AG04450 (cell line): ENCODE data around the gene SHBG. TPM values are rescaled to one million over a fixed set of nuclear protein-coding genes. Genes with fewer than 3 reads are reported as not detected.

Experiments
- CTCF ChIA-PET: fragments of 300-600, 350-600 bp; formaldehyde crosslinking; extraction: SDS; loops from one replicate; lab custom pipeline; 2022; ENCODE audit warnings: antibody characterized with exemption, inconsistent platforms; lab: Charles Lee
- POLR2A ChIA-PET: fragments of 350-600 bp; formaldehyde crosslinking; extraction: SDS; loops from one replicate; lab custom pipeline; 2021; ENCODE audit warnings: antibody characterized with exemption, inconsistent platforms; lab: Yijun Ruan, JAX
- DNase-seq: peaks from one replicate; pipeline ENCODE4 v3.0.0-alpha.2; 2011; ENCODE audit warnings: low read depth, low spot score
- H3K27ac ChIP-seq: one replicate; pipeline ENCODE4 v1.5.1; 2012; ENCODE audit warnings: low read depth, low read length, control low read depth
- H3K27me3 ChIP-seq: one replicate; pipeline ENCODE4 v1.6.0; 2012; ENCODE audit warnings: low read length; ENCODE audit not compliant: control insufficient read depth, insufficient read depth
- H3K4me3 ChIP-seq: 2 replicates; pipeline ENCODE4 v1.5.1; 2011; ENCODE audit warnings: mild to moderate bottlenecking, low read depth, low read length, control low read depth
- H3K9me3 ChIP-seq: 2 replicates; pipeline ENCODE4 v1.5.1; 2012; ENCODE audit warnings: low read length; ENCODE audit not compliant: control insufficient read depth, insufficient read depth
- polyA plus RNA-seq: library from polyadenylated mRNA; depleted of rRNA; stranded (reverse); fragments of >200 nt; gene quantifications from 2 replicates; pipeline ENCODE4 v1.2.3, GENCODE V29; 2011
- TF ChIP-seq, protein P1 (sequence below): IDR thresholded peaks from 2 replicates; pipeline ENCODE4 v1.5.1; 2011; ENCODE audit warnings: low read depth, low read length, control low read depth, inconsistent platforms

Gene SHBG
- polyA plus RNA-seq, 1 experiment, result 0.35 TPM

GRCh38 chr17:7644775-7645174 lies 14.8 kb downstream of the SHBG start:
- H3K27me3 ChIP-seq, result peaks cover 7% of the 10 kb centered on the region
- H3K9me3 ChIP-seq, result peaks cover 7% of the 10 kb centered on the region; the same call in 1 of the 2 replicates
- H3K4me3 ChIP-seq, result no peak overlapping the region
- TF ChIP-seq, protein P1, sequence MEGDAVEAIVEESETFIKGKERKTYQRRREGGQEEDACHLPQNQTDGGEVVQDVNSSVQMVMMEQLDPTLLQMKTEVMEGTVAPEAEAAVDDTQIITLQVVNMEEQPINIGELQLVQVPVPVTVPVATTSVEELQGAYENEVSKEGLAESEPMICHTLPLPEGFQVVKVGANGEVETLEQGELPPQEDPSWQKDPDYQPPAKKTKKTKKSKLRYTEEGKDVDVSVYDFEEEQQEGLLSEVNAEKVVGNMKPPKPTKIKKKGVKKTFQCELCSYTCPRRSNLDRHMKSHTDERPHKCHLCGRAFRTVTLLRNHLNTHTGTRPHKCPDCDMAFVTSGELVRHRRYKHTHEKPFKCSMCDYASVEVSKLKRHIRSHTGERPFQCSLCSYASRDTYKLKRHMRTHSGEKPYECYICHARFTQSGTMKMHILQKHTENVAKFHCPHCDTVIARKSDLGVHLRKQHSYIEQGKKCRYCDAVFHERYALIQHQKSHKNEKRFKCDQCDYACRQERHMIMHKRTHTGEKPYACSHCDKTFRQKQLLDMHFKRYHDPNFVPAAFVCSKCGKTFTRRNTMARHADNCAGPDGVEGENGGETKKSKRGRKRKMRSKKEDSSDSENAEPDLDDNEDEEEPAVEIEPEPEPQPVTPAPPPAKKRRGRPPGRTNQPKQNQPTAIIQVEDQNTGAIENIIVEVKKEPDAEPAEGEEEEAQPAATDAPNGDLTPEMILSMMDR, result no peak
- POLR2A ChIA-PET, result no interaction called here
- DNase-seq, result no peak
- CTCF ChIA-PET, result no interaction called here
- H3K27ac ChIP-seq, result no peak overlapping the region

- CTCF ChIA-PET, result interaction anchor here (0.6 to 1.5 kb wide), 3 partner anchors 11 to 41 kb away, joined by 4 to 11 read pairs (median 4); partner anchors contain the start of gene TP53
- H3K27ac ChIP-seq, result no peak overlapping the region
- H3K4me3 ChIP-seq, result no peak overlapping the region
- H3K27me3 ChIP-seq, result peaks cover 22% of the 10 kb centered on the region
- H3K9me3 ChIP-seq, result no peaks in the 10 kb centered on the region; the same call in 1 of the 2 replicates
- POLR2A ChIA-PET, result no interaction called here
- TF ChIP-seq, protein P1, result no peak
- DNase-seq, result peak; percentile 33
Measured at GRCh38 chr17:7646457-7646856, 16.5 kb downstream of the SHBG start.

GRCh38 chr17:7647018-7647417 lies 17.1 kb downstream of the SHBG start:
- TF ChIP-seq, protein P1, result no peak
- Histone ChIP-seq H3K27ac (no peak overlapping the region), H3K9me3 (no peaks in the 10 kb centered on the region; the same call in 1 of the 2 replicates), H3K27me3 (peaks cover 27% of the 10 kb centered on the region), H3K4me3 (no peak overlapping the region)
- CTCF ChIA-PET, result interaction anchor here (1.3 to 2.4 kb wide), 3 partner anchors 14 to 41 kb away, joined by 4 to 11 read pairs (median 7); partner anchors contain the start of genes TP53 and WRAP53
- POLR2A ChIA-PET, result no interaction called here
- DNase-seq, result no peak

GRCh38 chr17:7650509-7651096 lies 20.7 kb downstream of the SHBG start, which contains the start of gene ATP1B2:
Gene ATP1B2 (plus strand): TSS chr17:7650926. CDS start chr17:7651519, 593 bp downstream.
- TF ChIP-seq, protein P1, result no peak
- Histone ChIP-seq H3K27ac (no peak within 1 kb of the TSS), H3K4me3 (peak within 1 kb of the TSS; percentile 22), H3K27me3 (peaks cover 55% of the 10 kb centered on the region), H3K9me3 (no peaks in the 10 kb centered on the region; the same call in 1 of the 2 replicates)
- POLR2A ChIA-PET, result interaction anchor here (0.6 to 1.0 kb wide), 2 partner anchors 36 to 358 kb away, joined by 3 to 5 read pairs; partner anchors contain the start of gene TP53
- DNase-seq, result no peak
- CTCF ChIA-PET, result interaction anchor here (0.6 to 1.5 kb wide), 7 partner anchors 11 to 37 kb away, joined by 3 to 10 read pairs (median 3); partner anchors contain the start of genes FXR2, SHBG and TP53
